ES-I3 (cell line): ENCODE measurements around the gene TOX3.

Experiments
- H3K36me3 ChIP-seq: 2 replicates; pipeline ENCODE4 v1.6.1; 2013; ENCODE audit warnings: mild to moderate bottlenecking, low read length, control low read depth, moderate library complexity; ENCODE audit not compliant: insufficient read depth
- H3K4me1 ChIP-seq: 2 replicates; pipeline ENCODE4 v1.6.1; 2013; ENCODE audit warnings: mild to moderate bottlenecking, control low read depth, low read length; ENCODE audit not compliant: insufficient read depth
- H3K9ac ChIP-seq: 2 replicates; pipeline ENCODE4 v1.6.1; 2013; ENCODE audit warnings: low read depth, mild to moderate bottlenecking, low read length, moderate library complexity
- H3K9me3 ChIP-seq: 2 replicates; pipeline ENCODE4 v1.6.1; 2013; ENCODE audit warnings: mild to moderate bottlenecking, low read length, moderate library complexity; ENCODE audit not compliant: control insufficient read depth, insufficient read depth

TOX3 gene

DNA sequence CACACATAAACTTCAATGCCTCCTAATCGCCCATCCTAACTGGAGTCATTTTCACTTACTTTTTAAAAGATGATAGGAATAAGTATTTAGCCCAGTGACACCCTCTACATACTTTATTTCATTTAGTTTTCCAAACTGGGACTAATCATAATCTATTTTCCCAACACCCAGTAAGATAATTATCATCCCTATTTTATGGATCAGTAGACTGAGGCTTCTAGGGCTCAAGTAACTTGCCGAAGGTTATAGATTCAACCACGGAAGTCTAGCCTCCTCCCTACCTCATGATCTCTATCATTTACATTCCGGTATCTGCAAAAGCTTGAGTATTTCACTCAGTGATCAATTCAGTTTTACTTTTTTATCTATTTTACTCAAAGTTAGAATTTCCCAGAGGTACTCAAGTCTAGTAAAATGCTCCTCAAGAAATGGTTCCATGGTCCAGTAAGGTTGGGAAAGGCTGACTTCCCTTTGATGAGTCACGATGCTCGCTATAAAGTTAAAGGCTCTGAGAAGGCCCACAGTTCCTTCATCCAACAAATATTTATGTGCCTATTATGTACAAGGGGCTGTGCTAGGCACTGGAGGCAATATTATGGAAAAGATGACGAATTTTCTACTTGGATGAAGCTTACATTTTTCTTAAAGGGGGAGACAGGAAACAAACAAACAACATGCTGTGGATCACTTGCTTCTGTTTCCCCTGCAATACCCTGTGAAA lies 75.1 kb downstream of the TOX3 start:
- no peaks in the 10 kb centered on the region for H3K36me3 ChIP-seq
- H3K9me3 ChIP-seq: no peaks in the 10 kb centered on the region
- H3K9ac ChIP-seq: no peak overlapping the region
- H3K4me1 ChIP-seq: peaks cover 30% of the 10 kb centered on the region

DNA sequence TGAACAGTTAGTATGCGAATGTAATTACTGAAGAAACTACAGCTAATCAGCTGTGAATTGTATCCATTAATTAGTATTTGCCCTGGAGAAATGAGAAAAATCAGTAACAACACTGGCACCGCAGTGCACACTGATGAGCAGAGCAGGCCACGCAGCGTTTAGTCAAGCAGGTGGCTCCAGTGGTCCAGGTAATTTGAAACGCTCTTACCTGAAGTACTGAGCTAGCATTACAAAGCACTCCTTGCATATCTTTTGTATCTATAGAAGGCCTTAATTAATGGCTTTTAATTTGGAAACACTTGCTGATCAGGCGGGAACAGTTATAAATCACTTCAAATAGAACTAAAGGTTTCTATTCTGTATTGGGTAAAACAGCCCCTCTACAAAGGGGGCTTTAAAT lies 76.4 kb downstream of the TOX3 start:
- H3K36me3 ChIP-seq: no peaks in the 10 kb centered on the region
- no peak overlapping the region for H3K9ac ChIP-seq
- H3K4me1 ChIP-seq: peaks cover 25% of the 10 kb centered on the region
- H3K9me3 ChIP-seq: no peaks in the 10 kb centered on the region

DNA sequence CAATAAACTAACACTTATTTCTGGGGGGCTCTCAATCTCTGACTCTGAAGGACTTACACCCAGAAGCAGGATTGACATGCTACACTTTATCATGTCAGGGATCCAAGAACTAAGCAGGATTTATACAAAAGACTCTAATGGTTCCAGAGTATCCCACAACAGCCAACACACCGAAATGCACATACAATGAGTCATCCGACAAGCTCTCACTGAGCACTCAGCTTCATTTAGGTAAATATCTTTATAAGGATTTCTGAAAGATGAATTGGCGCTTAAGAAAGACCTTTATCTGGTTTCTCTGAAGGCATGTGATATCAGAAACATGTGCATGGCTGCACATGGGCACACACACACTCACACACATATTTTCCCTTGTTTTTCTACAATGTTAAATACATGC lies 77.2 kb downstream of the TOX3 start:
- no peaks in the 10 kb centered on the region for H3K9me3 ChIP-seq
- peaks cover 25% of the 10 kb centered on the region for H3K4me1 ChIP-seq
- H3K9ac ChIP-seq: no peak overlapping the region
- no peaks in the 10 kb centered on the region for H3K36me3 ChIP-seq

DNA sequence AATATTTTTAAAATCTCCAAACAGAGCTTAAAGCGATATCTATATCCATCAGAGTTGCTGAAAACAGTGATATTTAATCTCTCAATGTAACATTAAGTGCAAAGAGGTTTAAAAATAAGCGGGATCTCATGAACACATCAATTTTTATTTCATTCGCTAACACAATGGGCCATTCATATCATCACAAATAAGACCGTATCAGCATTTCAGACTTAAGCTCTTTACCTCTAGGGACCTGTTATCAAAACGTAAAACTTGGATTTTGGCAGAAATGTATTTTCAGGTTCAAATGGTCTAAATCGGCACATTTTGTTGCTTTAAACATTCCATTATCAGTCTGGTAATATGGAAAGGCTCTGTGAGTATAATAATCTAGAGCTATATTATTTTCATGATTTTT lies 77.9 kb downstream of the TOX3 start:
- no peaks in the 10 kb centered on the region for H3K9me3 ChIP-seq
- no peaks in the 10 kb centered on the region for H3K36me3 ChIP-seq
- peaks cover 25% of the 10 kb centered on the region for H3K4me1 ChIP-seq
- no peak overlapping the region for H3K9ac ChIP-seq

DNA sequence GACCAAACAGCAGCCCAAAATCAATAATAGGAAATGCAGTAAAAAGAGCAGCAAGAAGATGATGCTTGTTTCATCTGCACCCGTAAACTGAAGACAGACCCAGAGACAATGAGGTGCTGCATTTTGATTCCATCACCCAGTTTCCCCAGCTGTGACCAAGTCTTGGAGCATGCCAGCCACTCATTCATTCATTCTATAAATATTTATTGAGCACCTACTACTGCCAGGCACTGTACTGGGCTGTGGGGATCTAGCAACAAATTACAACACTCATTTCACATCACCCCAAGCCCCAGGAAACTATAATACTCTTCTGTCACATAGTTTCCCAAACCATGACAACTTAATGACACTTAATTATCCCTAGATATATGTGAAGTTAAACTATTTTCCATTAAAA lies 79.2 kb downstream of the TOX3 start:
- Histone ChIP-seq H3K36me3 (no peaks in the 10 kb centered on the region), H3K4me1 (peaks cover 25% of the 10 kb centered on the region), H3K9me3 (no peaks in the 10 kb centered on the region), H3K9ac (no peak overlapping the region)

DNA sequence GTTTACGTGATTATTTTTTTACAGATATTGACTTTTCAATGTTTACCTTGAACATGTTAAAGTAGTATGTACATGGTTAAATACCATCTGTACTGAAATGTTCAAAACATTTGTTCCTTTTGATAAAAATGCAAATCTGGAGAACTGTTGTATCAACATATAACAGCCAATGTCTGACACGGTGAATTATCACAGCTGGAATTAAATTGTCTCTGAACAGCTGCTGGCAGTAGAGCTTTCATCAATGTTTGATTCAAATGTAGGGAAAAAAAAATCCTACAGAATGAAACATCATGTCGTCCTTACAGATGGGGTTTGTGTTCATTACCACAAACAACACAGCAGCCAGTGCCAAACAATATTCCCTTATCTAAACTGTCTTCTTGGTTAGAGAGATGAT lies 79.9 kb downstream of the TOX3 start:
- Histone ChIP-seq H3K9me3 (no peaks in the 10 kb centered on the region), H3K36me3 (no peaks in the 10 kb centered on the region), H3K4me1 (peaks cover 25% of the 10 kb centered on the region), H3K9ac (no peak overlapping the region)

DNA sequence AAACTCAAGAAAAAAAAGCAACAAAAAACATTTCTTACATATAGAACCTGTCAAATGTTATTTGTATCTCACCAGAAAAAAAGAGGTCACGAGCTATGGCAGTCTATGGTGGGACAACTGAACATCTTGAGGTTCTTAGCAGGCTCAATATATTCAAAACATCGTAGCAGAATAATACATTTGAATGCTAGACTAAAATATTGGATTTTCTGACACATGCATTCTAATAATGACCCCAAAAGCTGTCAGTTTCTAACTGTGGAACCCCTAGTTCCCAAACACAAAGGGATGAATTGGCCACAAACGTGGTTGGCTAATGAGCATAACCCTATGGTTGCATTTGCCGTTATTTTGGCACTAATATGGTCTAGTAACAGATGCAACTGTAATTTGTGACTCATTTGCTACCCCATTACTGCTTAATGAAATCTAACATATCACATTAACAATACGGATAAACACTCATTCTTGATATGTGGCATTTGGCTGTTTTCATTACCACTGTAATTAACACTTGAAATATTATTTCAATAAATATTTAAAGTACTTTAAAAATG lies 81.2 kb downstream of the TOX3 start:
- no peak overlapping the region for H3K9ac ChIP-seq
- no peaks in the 10 kb centered on the region for H3K36me3 ChIP-seq
- H3K9me3 ChIP-seq: no peaks in the 10 kb centered on the region
- peaks cover 34% of the 10 kb centered on the region for H3K4me1 ChIP-seq

DNA sequence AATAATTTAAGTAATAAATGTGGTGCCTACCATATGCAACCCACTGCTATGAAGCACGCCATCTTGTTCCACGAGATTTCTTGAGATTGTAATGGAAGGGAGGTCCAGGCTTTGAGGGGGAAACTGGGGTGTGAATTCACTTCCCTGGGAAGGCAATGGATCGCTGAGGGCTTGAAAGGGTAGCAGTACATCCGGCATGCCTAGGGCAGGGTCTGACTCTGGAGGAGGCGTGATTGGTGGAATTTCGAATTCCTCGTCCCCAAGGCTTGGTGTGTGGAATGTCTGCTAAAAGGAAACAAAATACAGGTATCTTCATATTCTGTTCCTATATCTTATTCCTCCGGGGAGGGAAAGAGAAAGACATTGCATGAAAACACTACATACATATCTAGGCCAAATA lies 83.0 kb downstream of the TOX3 start:
- Histone ChIP-seq H3K9me3 (no peaks in the 10 kb centered on the region), H3K4me1 (peaks cover 21% of the 10 kb centered on the region; the same call in 1 of the 2 replicates), H3K9ac (no peak overlapping the region), H3K36me3 (no peaks in the 10 kb centered on the region)

DNA sequence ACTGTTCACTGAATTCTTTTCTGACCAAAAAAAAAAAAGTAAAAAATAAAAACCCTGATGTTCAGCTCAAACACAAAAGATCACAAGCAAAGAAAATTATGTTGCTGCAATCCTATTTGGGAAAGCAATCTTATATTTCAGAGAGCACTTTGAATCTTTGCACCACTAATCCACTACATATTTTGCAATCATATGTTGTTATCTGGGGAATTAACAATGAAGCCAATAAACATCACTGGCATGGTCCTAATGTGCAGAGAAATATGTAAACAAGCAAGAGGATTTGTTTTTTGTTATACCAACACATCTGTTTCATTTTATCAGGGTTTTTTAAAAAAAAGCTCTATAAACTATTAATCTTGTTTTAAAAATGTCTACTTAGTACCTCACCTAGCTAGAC lies 84.1 kb downstream of the TOX3 start:
- no peak overlapping the region for H3K9ac ChIP-seq
- no peaks in the 10 kb centered on the region for H3K9me3 ChIP-seq

DNA sequence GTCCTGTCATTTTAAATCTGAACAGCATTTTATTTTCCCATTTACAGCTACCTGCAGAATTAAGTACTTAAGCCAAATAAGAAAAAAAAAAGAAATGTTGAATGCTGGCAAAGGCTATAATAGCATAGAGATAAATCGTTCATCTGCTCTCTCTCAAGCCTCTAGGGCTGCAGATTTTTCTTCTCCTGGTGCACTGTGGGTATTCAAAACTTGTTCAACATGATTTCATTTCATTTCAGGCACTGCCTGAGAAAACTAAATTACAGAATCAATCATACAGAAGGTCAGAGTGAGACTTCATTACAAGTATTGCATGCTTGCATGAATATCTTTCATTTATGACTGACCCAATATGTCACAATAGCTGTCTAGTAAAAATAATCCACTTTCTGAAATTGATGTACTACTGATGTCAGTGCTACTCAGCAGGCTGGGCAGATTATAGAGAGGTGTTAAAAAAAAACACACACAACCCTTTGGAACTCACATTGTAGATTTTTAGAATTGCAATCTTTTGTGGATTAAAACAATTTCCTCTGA lies 86.2 kb downstream of the TOX3 start:
- Histone ChIP-seq H3K9ac (no peak overlapping the region), H3K4me1 (peaks cover 30% of the 10 kb centered on the region), H3K36me3 (no peaks in the 10 kb centered on the region), H3K9me3 (no peaks in the 10 kb centered on the region)

More for the DNA sequence above, 84.1 kb downstream of the TOX3 start:
- H3K36me3 ChIP-seq: no peaks in the 10 kb centered on the region
- peaks cover 13% of the 10 kb centered on the region; the same call in 1 of the 2 replicates for H3K4me1 ChIP-seq

DNA sequence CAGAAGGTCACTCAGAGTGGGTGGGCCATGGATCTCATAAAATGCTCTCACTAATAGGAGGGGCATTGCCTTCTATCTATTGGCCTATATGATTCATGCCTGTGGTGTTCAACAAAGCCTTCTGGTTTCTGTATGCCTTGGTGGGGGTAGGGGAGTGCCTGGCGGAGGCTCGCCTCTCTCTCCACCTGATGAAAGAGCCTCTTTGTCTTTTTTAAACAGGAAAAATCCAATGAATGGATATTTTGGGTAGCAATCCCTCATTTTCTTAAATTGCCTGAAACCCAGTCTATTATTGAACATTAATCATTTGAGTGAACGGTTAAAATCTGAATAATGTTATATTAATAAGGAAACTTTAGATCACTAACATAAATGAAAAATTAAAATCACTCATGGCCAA lies 90.6 kb downstream of the TOX3 start:
- Histone ChIP-seq H3K4me1 (peaks cover 35% of the 10 kb centered on the region), H3K9ac (no peak overlapping the region), H3K9me3 (no peaks in the 10 kb centered on the region), H3K36me3 (no peaks in the 10 kb centered on the region)

DNA sequence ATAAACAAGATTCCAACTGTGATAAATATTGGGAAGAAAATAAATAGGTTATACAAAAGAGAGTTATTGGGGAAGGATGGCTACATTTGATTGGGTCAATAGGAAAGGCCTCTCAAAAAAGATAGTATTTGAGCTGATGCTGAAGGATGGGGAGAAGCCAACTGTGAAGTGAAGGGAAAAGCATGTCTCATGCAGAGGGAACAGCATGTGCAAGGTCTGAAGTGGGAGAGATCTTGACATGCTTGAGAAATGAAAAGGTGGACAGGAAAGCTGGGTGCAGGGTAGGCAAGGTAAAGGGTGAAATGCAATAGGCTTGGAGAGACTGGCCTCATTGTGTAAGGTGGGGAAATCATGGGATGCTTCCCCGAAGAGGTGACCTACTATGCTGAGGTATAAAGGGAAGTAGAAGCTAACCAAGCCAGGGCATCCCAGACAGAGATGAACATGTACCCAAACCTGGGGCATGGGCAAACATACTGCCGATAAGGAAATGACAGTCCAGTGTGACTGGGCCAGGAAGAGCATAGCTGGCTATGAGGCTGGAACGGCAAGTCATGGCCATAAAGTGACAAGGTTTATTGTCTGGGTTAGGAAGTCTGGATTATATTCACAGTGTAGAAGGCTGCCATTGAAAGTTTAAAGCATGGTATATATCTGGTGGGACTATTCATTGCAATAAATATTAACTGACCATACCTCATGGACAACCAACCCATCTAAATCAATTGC lies 91.2 kb downstream of the TOX3 start:
- H3K36me3 ChIP-seq: no peaks in the 10 kb centered on the region

DNA sequence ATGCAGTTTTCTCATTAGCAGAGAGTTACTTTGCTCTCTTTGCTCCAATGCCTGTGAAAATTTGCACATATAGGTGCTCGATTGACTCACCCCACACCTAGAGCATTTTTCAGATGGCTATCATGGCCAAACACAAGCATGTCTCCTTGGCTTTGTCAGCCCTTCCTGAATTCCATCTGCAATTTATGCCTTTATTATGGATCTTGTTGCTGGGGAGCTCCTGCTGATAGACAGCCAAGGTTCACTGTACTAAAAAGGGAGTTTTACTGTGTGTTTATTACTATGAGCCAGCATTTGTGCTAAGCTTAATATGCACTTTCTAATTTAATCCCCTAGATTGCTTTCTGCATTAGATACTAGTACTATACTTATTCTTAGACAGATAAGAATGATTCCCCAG lies 93.3 kb downstream of the TOX3 start:
- Histone ChIP-seq H3K9me3 (no peaks in the 10 kb centered on the region), H3K36me3 (no peaks in the 10 kb centered on the region), H3K4me1 (peaks cover 25% of the 10 kb centered on the region), H3K9ac (no peak overlapping the region)

More for the DNA sequence above, 91.2 kb downstream of the TOX3 start:
- peaks cover 28% of the 10 kb centered on the region for H3K4me1 ChIP-seq
- no peak overlapping the region for H3K9ac ChIP-seq
- no peaks in the 10 kb centered on the region for H3K9me3 ChIP-seq

DNA sequence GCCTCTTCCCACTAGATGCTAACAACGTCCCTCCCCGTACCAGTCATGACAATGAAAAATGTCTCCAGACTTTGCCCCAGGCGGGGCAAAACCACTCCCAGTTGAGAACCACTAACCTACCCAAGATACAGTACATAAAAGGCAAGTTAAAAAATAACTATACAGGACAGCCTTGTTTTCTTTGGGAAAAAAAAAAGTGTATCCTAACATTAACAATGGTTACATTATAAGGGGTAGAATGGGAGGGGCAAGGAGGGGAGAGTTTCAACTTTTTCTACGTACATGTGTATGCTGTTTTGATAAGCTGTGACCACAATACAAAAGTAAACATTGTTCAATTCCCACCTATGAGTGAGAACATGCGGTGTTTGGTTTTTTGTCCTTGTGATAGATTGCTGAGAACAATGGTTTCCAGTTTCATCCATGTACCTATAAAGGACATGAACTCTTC lies 94.9 kb downstream of the TOX3 start:
- Histone ChIP-seq H3K4me1 (peaks cover 21% of the 10 kb centered on the region), H3K36me3 (no peaks in the 10 kb centered on the region; the same call in 1 of the 2 replicates), H3K9ac (no peak overlapping the region), H3K9me3 (no peaks in the 10 kb centered on the region)
